Trophoblast cell (in vitro differentiated cells and primary cell): ENCODE results near the gene SRRM5.

Experiments
- DNase-seq, 2 donors: peaks; one replicate each; pipeline ENCODE4 v3.0.0-alpha.2; 2016
- H2AFZ ChIP-seq: 2 replicates; pipeline ENCODE4 v1.6.1; 2013; ENCODE audit warnings: low read length, moderate library complexity, mild to moderate bottlenecking; ENCODE audit not compliant: insufficient read depth, poor library complexity
- H2AK5ac ChIP-seq: 2 replicates; pipeline ENCODE4 v1.6.1; 2013; ENCODE audit warnings: mild to moderate bottlenecking, low read length
- H2BK120ac ChIP-seq: 2 replicates; pipeline ENCODE4 v1.6.1; 2013; ENCODE audit warnings: low read length, mild to moderate bottlenecking, moderate library complexity; ENCODE audit not compliant: insufficient read depth, poor library complexity
- H2BK12ac ChIP-seq: 2 replicates; pipeline ENCODE4 v1.6.1; 2013; ENCODE audit warnings: mild to moderate bottlenecking, low read length, moderate library complexity
- H2BK5ac ChIP-seq: 2 replicates; pipeline ENCODE4 v1.6.1; 2013; ENCODE audit warnings: low read length, low read depth, moderate library complexity, mild to moderate bottlenecking; ENCODE audit not compliant: poor library complexity
- H3K14ac ChIP-seq: 2 replicates; pipeline ENCODE4 v1.6.1; 2013; ENCODE audit warnings: mild to moderate bottlenecking, low read length
- H3K18ac ChIP-seq: 2 replicates; pipeline ENCODE4 v1.6.1; 2013; ENCODE audit warnings: mild to moderate bottlenecking, low read length
- H3K23ac ChIP-seq: 2 replicates; pipeline ENCODE4 v1.6.1; 2013; ENCODE audit warnings: low read length
- H3K27ac ChIP-seq: 2 replicates; pipeline ENCODE4 v1.5.1; 2013; ENCODE audit warnings: low read depth, mild to moderate bottlenecking, inconsistent platforms, low read length, moderate library complexity
- H3K27me3 ChIP-seq: 2 replicates; pipeline ENCODE4 v1.6.1; 2013; ENCODE audit warnings: inconsistent platforms, mild to moderate bottlenecking, low read length, moderate library complexity; ENCODE audit not compliant: insufficient read depth
- H3K36me3 ChIP-seq, 2 experiments: 1 replicate in 1 of 2; 2 replicates in 1 of 2; pipeline ENCODE4 v1.6.1; 2013; ENCODE audit warnings: low read length in 2 of 2, mild to moderate bottlenecking in 2 of 2, moderate library complexity in 1 of 2; ENCODE audit not compliant: insufficient read depth in 2 of 2, control insufficient read depth in 1 of 2
- H3K4ac ChIP-seq: 2 replicates; pipeline ENCODE4 v1.6.1; 2013; ENCODE audit warnings: low read depth, mild to moderate bottlenecking, low read length, moderate library complexity
- H3K4me1 ChIP-seq, 2 experiments: 1 replicate in 1 of 2; 2 replicates in 1 of 2; pipeline ENCODE4 v1.6.1; 2013; ENCODE audit warnings: low read length in 2 of 2, mild to moderate bottlenecking in 2 of 2, moderate library complexity in 1 of 2; ENCODE audit not compliant: insufficient read depth in 2 of 2, control insufficient read depth in 1 of 2
- H3K4me2 ChIP-seq: 2 replicates; pipeline ENCODE4 v1.6.1; 2013; ENCODE audit warnings: inconsistent platforms, mild to moderate bottlenecking, low read length, moderate library complexity
- H3K4me3 ChIP-seq: 2 replicates; pipeline ENCODE4 v1.5.1; 2013; ENCODE audit warnings: mild to moderate bottlenecking, low read depth, low read length, inconsistent platforms
- H3K79me1 ChIP-seq: one replicate; pipeline ENCODE4 v1.6.1; 2013; ENCODE audit warnings: low read length
- H3K79me2 ChIP-seq: 2 replicates; pipeline ENCODE4 v1.6.1; 2013; ENCODE audit warnings: low read length, mild to moderate bottlenecking; ENCODE audit not compliant: control insufficient read depth, insufficient read depth, poor library complexity
- H3K9ac ChIP-seq: 2 replicates; pipeline ENCODE4 v1.6.1; 2013; ENCODE audit warnings: mild to moderate bottlenecking, low read length
- H3K9me3 ChIP-seq: 2 replicates; pipeline ENCODE4 v1.6.1; 2013; ENCODE audit warnings: low read depth, mild to moderate bottlenecking, control low read depth, inconsistent platforms, low read length; ENCODE audit not compliant: insufficient read depth
- H4K12ac ChIP-seq: 2 replicates; pipeline ENCODE4 v1.6.1; 2013; ENCODE audit warnings: low read depth, mild to moderate bottlenecking, low read length, moderate library complexity
- H4K8ac ChIP-seq: 2 replicates; pipeline ENCODE4 v1.6.1; 2013; ENCODE audit warnings: low read depth, mild to moderate bottlenecking, low read length, moderate library complexity
- H4K91ac ChIP-seq: one replicate; pipeline ENCODE4 v1.6.1; 2013; ENCODE audit warnings: low read depth, mild to moderate bottlenecking, low read length, moderate library complexity
- WGBS: extraction: QIAGEN DNeasy Blood & Tissue Kit; methylation state at CpG from one replicate; pipeline ENCODE4 v1.1.7; 2013; ENCODE audit warnings: missing lambda C conversion rate; ENCODE audit not compliant: insufficient read length, insufficient coverage; ENCODE audit errors: extremely low coverage; 5-methylcytosine and 5-hydroxymethylcytosine counted together

SRRM5 gene

GRCh38 chr19:43642531-43642930 lies 30.6 kb downstream of the SRRM5 start:
- no peak overlapping the region for H2BK12ac ChIP-seq
- H3K23ac ChIP-seq, result no peak overlapping the region
- H3K4me2 ChIP-seq, result no peak overlapping the region
- H3K27ac ChIP-seq, result no peak overlapping the region
- H2BK5ac ChIP-seq, result no peak overlapping the region
- H2BK120ac ChIP-seq, result no peak overlapping the region
- H4K12ac ChIP-seq, result no peak overlapping the region
- H4K91ac ChIP-seq, result no peak overlapping the region
- no peaks in the 10 kb centered on the region for H3K79me2 ChIP-seq
- DNase-seq, result no peak
- no peak overlapping the region for H3K14ac ChIP-seq
- no peaks in the 10 kb centered on the region for H3K79me1 ChIP-seq
- H3K27me3 ChIP-seq, result peaks cover 21% of the 10 kb centered on the region
- H4K8ac ChIP-seq, result no peak overlapping the region
- H3K9me3 ChIP-seq, result peaks cover 7% of the 10 kb centered on the region
- H2AFZ ChIP-seq, result no peak overlapping the region
- H3K4me3 ChIP-seq, result no peak overlapping the region
- peaks cover 0 to 5% of the 10 kb centered on the region in 2 experiments for H3K4me1 ChIP-seq
- H3K36me3 ChIP-seq, result no peaks in the 10 kb centered on the region
- no peak overlapping the region for H3K4ac ChIP-seq
- no peak overlapping the region for H3K9ac ChIP-seq
- H3K18ac ChIP-seq, result no peak overlapping the region
- H2AK5ac ChIP-seq, result no peak overlapping the region
- no CpG with 5 or more reads among the region's 4 CpGs for WGBS

DNA sequence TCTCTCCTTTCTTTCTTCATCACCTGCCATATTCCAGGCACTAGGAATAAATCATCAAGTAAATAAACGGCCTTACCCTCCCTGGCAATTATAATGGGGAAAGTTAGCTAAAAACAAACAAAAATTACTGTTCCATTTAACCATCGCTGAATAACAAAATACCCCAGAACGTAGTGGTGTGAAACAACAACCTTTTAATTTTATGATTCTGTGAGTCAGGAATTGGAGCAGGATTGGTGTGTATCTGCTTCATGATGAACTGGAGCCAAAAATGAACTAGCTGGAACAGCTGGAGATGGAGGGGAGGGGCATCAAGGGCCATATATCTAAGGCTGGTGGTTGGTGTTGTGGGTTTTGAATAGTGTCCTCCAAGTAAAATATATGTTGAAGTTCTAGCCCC lies 31.4 kb downstream of the SRRM5 start:
- no peak overlapping the region for H3K14ac ChIP-seq
- no peak for DNase-seq
- peaks cover 20% of the 10 kb centered on the region for H3K27me3 ChIP-seq
- no peak overlapping the region for H3K4me2 ChIP-seq
- no peak overlapping the region for H3K18ac ChIP-seq
- H3K79me2 ChIP-seq, result no peaks in the 10 kb centered on the region
- H3K79me1 ChIP-seq, result no peaks in the 10 kb centered on the region
- H3K4ac ChIP-seq, result no peak overlapping the region
- H2BK5ac ChIP-seq, result no peak overlapping the region
- H2AK5ac ChIP-seq, result no peak overlapping the region
- peaks cover 7% of the 10 kb centered on the region for H3K9me3 ChIP-seq
- H4K12ac ChIP-seq, result no peak overlapping the region
- H3K4me3 ChIP-seq, result no peak overlapping the region
- no peak overlapping the region for H4K91ac ChIP-seq
- H3K9ac ChIP-seq, result no peak overlapping the region
- no peak overlapping the region for H3K23ac ChIP-seq
- H3K4me1 ChIP-seq, result peaks cover 0 to 5% of the 10 kb centered on the region in 2 experiments
- peaks cover 0 to 3% of the 10 kb centered on the region in 2 experiments for H3K36me3 ChIP-seq
- no peak overlapping the region for H4K8ac ChIP-seq
- H2AFZ ChIP-seq, result no peak overlapping the region
- WGBS, result no CpG with 5 or more reads among the region's 3 CpGs
- H2BK120ac ChIP-seq, result no peak overlapping the region
- no peak overlapping the region for H3K27ac ChIP-seq
- no peak overlapping the region for H2BK12ac ChIP-seq

- Histone ChIP-seq H3K79me1 (no peaks in the 10 kb centered on the region), H3K36me3 (peaks cover 5 to 9% of the 10 kb centered on the region in 2 experiments), H3K18ac (no peak overlapping the region), H2BK12ac (no peak overlapping the region), H3K79me2 (no peaks in the 10 kb centered on the region), H4K12ac (no peak overlapping the region), H3K23ac (no peak overlapping the region), H3K4me3 (no peak overlapping the region), H2BK5ac (no peak overlapping the region), H2AK5ac (no peak overlapping the region), H3K4ac (no peak overlapping the region), H3K27me3 (peaks cover 12% of the 10 kb centered on the region), H4K91ac (no peak overlapping the region), H2BK120ac (no peak overlapping the region), H3K9ac (no peak overlapping the region), H3K27ac (no peak overlapping the region), H3K4me2 (no peak overlapping the region), H3K4me1 (peaks cover 0 to 5% of the 10 kb centered on the region in 2 experiments), H4K8ac (no peak overlapping the region), H3K9me3 (peaks cover 7% of the 10 kb centered on the region), H2AFZ (no peak overlapping the region), H3K14ac (no peak overlapping the region)
- no peak for DNase-seq
- whole genome bisulfite sequencing, result no CpG with 5 or more reads among the region's 13 CpGs
Measured at GRCh38 chr19:43644181-43644580, 32.3 kb downstream of the SRRM5 start.

DNA sequence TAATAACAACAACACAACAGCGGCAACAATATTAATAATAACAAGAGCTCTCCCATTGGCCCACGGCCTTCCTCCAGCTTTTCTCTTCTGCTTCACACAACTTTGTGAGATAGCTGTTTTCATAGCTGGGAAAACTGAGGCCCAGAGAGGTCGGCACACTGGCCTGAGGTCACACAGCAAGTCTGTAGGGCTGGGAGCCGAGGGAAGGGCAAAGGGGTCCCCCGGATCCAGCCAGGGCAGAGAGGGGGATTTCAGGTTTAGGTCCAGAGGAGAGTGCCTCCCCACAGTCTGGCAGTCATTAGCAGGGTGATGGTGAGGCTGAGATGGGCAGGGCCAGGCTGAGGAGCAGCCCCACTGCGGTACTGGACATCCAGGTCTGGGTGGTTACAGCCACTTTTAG lies 36.7 kb downstream of the SRRM5 start:
- H3K27me3 ChIP-seq, result no peaks in the 10 kb centered on the region
- no peak overlapping the region for H3K18ac ChIP-seq
- no peak overlapping the region for H3K9ac ChIP-seq
- H2BK5ac ChIP-seq, result no peak overlapping the region
- no peak overlapping the region for H2BK12ac ChIP-seq
- H2BK120ac ChIP-seq, result no peak overlapping the region
- peaks cover 5 to 9% of the 10 kb centered on the region in 2 experiments for H3K36me3 ChIP-seq
- no peak overlapping the region for H4K12ac ChIP-seq
- no peak overlapping the region for H3K4ac ChIP-seq
- H3K4me3 ChIP-seq, result no peak overlapping the region
- no peak overlapping the region for H3K23ac ChIP-seq
- H3K27ac ChIP-seq, result no peak overlapping the region
- H2AFZ ChIP-seq, result no peak overlapping the region
- no peak overlapping the region for H2AK5ac ChIP-seq
- H3K9me3 ChIP-seq, result peaks cover 2% of the 10 kb centered on the region
- DNase-seq, result no peak
- H3K4me2 ChIP-seq, result no peak overlapping the region
- H4K91ac ChIP-seq, result no peak overlapping the region
- no CpG with 5 or more reads among the region's 6 CpGs for WGBS
- H3K79me2 ChIP-seq, result no peaks in the 10 kb centered on the region
- no peak overlapping the region for H4K8ac ChIP-seq
- no peaks in the 10 kb centered on the region for H3K4me1 ChIP-seq
- H3K79me1 ChIP-seq, result no peaks in the 10 kb centered on the region
- H3K14ac ChIP-seq, result no peak overlapping the region
